ENCODE data around the gene UFL1.
A peak's percentile ranks its signal among the peaks of the same experiment; 100 is the strongest.
"Not testable (repeated sequence)": the region's sequence is repeated elsewhere in the genome, so short reads cannot be mapped to it uniquely, and the experiment has no call there.

UFL1 gene

DNA sequence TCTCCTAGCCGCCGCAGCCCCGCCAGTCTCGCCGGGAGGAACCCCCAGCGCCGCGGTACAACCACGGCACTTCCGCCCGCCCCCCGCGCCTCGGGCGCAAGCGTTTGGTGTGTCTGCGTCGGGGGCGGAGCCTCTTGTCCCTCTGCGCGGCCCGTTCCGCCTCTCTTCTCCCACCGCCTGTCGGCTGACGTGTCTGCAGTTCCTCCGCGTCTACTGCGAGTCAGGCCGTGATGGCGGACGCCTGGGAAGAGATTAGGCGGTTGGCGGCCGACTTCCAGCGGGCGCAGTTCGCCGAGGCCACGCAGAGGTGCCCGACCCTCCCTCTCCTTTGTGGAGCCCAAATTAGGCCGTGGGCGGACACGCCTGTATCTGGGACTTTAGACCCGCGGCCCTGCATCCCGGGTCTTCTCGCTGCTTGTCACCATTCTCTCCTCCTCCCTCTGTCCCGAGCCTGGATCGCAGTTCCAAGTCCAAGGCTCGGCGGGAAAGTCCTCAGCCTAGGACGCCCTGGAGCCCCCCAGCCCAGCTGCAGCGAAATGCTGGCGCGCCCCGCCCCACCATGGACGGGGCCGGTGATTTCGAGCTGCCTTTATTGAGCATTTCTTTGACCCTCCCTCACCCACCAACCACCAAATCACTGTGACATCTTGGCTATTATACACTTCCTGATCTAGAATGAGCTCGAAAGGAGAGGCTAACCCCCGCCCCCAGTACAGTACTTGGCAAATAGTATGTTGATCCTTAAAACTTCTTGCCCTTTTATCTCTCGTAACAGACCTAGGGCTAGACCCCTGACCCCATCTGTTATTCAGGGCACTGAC, at the start of gene UFL1:
Gene UFL1, plus strand, starts transcription at position 163 of the 821 bp plus-strand sequence. Its CDS starts 68 bp downstream, at position 231.
- TF ChIP-seq, protein P1, sequence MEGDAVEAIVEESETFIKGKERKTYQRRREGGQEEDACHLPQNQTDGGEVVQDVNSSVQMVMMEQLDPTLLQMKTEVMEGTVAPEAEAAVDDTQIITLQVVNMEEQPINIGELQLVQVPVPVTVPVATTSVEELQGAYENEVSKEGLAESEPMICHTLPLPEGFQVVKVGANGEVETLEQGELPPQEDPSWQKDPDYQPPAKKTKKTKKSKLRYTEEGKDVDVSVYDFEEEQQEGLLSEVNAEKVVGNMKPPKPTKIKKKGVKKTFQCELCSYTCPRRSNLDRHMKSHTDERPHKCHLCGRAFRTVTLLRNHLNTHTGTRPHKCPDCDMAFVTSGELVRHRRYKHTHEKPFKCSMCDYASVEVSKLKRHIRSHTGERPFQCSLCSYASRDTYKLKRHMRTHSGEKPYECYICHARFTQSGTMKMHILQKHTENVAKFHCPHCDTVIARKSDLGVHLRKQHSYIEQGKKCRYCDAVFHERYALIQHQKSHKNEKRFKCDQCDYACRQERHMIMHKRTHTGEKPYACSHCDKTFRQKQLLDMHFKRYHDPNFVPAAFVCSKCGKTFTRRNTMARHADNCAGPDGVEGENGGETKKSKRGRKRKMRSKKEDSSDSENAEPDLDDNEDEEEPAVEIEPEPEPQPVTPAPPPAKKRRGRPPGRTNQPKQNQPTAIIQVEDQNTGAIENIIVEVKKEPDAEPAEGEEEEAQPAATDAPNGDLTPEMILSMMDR (IDR thresholded peaks at IDR 0.05; ENCODE audit: low read depth, low read length, missing control alignments): no peak
- peak within 1 kb of the TSS; percentile 98 for H3K4me3 ChIP-seq (ENCODE audit: low read depth, low read length)
- DNase-seq (ENCODE audit: low read depth): peak; percentile 86

DNA sequence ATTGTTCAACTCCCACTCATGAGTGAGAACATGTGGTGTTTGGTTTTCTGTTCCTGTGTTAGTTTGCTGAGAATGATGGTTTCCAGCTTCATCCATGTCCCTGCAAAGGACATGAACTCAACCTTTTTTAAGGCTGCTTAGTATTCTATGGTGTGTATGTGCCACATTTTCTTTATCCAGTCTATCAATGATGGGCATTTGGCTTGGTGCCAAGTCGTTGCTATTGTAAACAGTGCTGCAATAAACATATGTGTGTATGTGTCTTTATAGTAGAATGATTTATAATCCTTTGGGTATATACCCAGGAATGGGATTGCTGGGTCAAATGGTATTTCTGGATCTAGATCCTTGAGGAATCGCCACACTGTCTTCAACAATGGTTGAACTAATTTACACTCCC, 49.3 kb upstream of the UFL1 start:
- H3K4me3 ChIP-seq (ENCODE audit: low read depth, low read length); DNase-seq (ENCODE audit: low read depth): not testable (repeated sequence)

DNA sequence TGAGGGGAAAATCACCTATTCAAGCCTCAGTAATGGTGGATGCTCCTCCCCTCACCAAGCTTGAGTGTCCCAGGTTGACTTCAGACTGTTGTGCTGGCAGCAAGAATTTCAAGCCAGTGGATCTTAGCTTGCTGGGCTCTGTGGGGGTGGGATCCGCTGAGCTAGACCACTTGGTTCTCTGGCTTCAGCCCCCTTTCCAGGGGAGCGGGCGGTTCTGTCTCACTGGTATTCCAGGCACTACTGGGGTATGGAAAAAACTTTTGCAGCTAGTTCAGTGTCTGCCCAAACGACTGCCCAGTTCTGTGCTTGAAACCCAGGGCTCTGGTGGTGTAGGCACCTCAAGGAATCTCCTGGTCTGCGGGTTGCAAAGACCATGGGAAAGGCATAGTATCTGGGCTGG, 42.9 kb upstream of the UFL1 start:
- DNase-seq (ENCODE audit: low read depth): no peak
- H3K4me3 ChIP-seq (ENCODE audit: low read depth, low read length): no peak overlapping the region
- TF ChIP-seq, protein P1 (IDR thresholded peaks at IDR 0.05; ENCODE audit: low read depth, low read length, missing control alignments): no peak

DNA sequence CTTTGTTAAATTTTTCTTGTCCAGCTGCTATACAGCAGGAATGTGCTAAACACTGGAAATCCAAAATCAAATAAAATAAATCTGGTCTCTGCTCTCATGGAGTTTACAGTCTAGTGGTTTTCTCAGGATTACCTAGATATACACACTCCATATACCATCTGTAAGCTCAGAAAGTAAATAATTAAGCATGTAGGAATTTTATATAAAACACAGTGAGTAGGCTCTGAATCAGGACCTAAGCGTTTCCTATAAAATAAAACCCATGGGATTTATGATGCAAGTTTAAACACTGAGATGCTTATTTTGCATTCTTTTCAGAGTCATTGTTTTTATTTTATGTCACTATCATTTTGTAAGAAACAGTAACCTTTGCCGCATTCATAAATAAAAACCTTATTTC, 29.7 kb upstream of the UFL1 start:
- TF ChIP-seq, protein P1 (IDR thresholded peaks at IDR 0.05; ENCODE audit: low read depth, low read length, missing control alignments): no peak
- no peak overlapping the region for H3K4me3 ChIP-seq (ENCODE audit: low read depth, low read length)
- DNase-seq (ENCODE audit: low read depth): no peak

DNA sequence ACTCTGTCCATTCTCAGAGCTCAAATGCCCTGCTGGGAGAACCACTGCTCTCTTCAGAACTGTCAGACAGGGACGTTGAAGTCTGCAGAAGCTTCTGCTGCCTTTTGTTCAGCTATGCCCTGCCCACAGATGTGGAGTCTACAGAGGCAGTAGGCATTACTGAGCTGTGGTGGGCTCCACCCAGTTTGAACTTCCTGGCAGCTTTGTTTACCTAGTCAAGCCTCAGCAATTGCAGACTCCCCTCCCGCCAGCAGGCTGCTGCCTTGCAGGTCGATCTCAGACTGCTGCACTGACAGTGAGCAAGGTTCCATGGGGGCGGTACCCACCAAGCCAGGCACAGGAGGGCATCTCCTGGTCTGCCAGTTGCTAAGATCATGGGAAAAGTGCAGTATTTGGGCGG, 21.8 kb upstream of the UFL1 start:
- TF ChIP-seq, protein P1 (IDR thresholded peaks at IDR 0.05; ENCODE audit: low read depth, low read length, missing control alignments): no peak
- DNase-seq (ENCODE audit: low read depth): no peak
- H3K4me3 ChIP-seq (ENCODE audit: low read depth, low read length): no peak overlapping the region

DNA sequence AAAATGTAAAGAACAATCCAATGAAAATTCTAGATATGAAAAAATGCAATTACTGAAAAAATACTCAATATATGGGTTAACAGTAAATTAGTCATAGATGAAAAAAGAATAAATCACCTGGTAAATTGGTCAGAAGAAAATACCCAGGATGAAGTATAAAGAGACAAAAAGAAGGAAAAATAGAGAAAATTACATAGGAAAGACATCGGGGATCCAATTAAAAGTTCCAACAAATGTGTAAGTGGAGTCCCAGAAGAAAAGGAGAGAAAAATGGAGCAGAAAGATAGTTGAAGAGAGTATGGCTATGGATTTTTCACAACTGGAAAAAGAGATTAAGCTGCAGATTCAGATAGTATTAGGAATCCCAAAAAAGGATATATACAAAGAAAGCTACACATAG, 18.7 kb upstream of the UFL1 start:
- TF ChIP-seq, protein P1 (IDR thresholded peaks at IDR 0.05; ENCODE audit: low read depth, low read length, missing control alignments): no peak
- no peak overlapping the region for H3K4me3 ChIP-seq (ENCODE audit: low read depth, low read length)
- DNase-seq (ENCODE audit: low read depth): no peak

DNA sequence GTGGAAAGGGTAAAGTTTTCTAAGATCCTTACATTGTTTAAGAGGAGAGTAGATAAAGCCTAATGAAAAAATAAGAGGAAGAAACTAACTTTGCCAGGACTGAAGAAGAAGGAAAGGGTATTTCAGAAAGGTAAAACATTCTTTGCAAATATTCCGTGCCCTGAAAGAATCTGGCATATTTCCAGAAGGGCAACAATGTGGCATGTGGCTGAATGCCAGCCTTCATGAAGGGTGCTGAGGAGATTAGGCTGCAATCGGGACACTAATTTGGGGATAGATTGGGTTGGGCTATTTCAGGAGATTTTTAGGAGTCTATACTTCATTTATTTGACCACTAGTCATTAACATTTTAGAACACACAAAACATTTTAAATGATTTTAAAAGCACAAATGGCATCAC, 16.2 kb upstream of the UFL1 start:
- no peak overlapping the region for H3K4me3 ChIP-seq (ENCODE audit: low read depth, low read length)
- TF ChIP-seq, protein P1 (IDR thresholded peaks at IDR 0.05; ENCODE audit: low read depth, low read length, missing control alignments): no peak
- DNase-seq (ENCODE audit: low read depth): no peak

All from GM12864 (cell line).